ENCODE measurements around the gene SYTL5.
A peak's percentile ranks its signal among the peaks of the same experiment; 100 is the strongest.

The SYTL5 gene

GRCh38 chrX:38095971-38096529, 89.7 kb downstream of the SYTL5 start:
- no peak for DNase-seq

- DNase-seq, result no peak
These were observed 93.3 kb downstream of the SYTL5 start for GRCh38 chrX:38099688-38100087.

- no peak for DNase-seq
These were observed 95.9 kb downstream of the SYTL5 start for GRCh38 chrX:38102240-38102639.

- no peak for DNase-seq
These were observed 96.5 kb downstream of the SYTL5 start for GRCh38 chrX:38102875-38103274.

- DNase-seq, result no peak
These were observed 97.8 kb downstream of the SYTL5 start for GRCh38 chrX:38103857-38104812.

- no peak for DNase-seq
These were observed 98.9 kb downstream of the SYTL5 start for GRCh38 chrX:38105216-38105725.

- no peak for DNase-seq
These were observed 100.8 kb downstream of the SYTL5 start for GRCh38 chrX:38106991-38107655.

- no peak for DNase-seq
These were observed 102.0 kb downstream of the SYTL5 start for GRCh38 chrX:38108364-38108763.

- DNase-seq, result peak in 1 of 2 donors; percentile 3
These were observed 102.9 kb downstream of the SYTL5 start for GRCh38 chrX:38109042-38109898.

GRCh38 chrX:38110231-38110630, 103.9 kb downstream of the SYTL5 start:
- DNase-seq, result no peak

GRCh38 chrX:38111196-38111595, 104.8 kb downstream of the SYTL5 start:
- no peak for DNase-seq

- DNase-seq, result no peak
These were observed 106.2 kb downstream of the SYTL5 start for GRCh38 chrX:38112566-38112965.

GRCh38 chrX:38116706-38117105, 110.4 kb downstream of the SYTL5 start:
- DNase-seq, result no peak

- DNase-seq, result no peak
These were observed 111.1 kb downstream of the SYTL5 start for GRCh38 chrX:38117485-38117884.

GRCh38 chrX:38124000-38124399, 117.6 kb downstream of the SYTL5 start:
- no peak for DNase-seq

GRCh38 chrX:38126179-38126578, 119.8 kb downstream of the SYTL5 start:
- no peak for DNase-seq

- DNase-seq, result no peak
These were observed 121.6 kb downstream of the SYTL5 start for GRCh38 chrX:38127961-38128360.

- no peak for DNase-seq
These were observed 123.0 kb downstream of the SYTL5 start for GRCh38 chrX:38129366-38129765.

GRCh38 chrX:38138157-38138891, 132.0 kb downstream of the SYTL5 start:
- no peak for DNase-seq

- no peak for DNase-seq
These were observed 132.5 kb downstream of the SYTL5 start for GRCh38 chrX:38138900-38139299.

- DNase-seq, result no peak
These were observed 136.3 kb downstream of the SYTL5 start for GRCh38 chrX:38142610-38143009.

GRCh38 chrX:38149016-38149415, 142.7 kb downstream of the SYTL5 start:
- DNase-seq, result no peak

Measured in inflammatory macrophage (primary cell).